NOMO-1 treated with DMSO at 0.1 percent for 48 hours (cell line): ENCODE results near the gene GTF3C5.
"Not testable (repeated sequence)": the region's sequence is repeated elsewhere in the genome, so short reads cannot be mapped to it uniquely, and the experiment has no call there.

Experiments
- DNase-seq: peaks from one replicate; lab custom pipeline; 2025; ENCODE audit not compliant: unreplicated experiment; lab: John Stamatoyannopoulos, UW

Gene GTF3C5

GRCh38 chr9:133088146-133088750, 57.5 kb downstream of the GTF3C5 start:
- no peak for DNase-seq

- no peak for DNase-seq
Observed at GRCh38 chr9:133088756-133089155, 58.0 kb downstream of the GTF3C5 start.

GRCh38 chr9:133089271-133089671, 58.5 kb downstream of the GTF3C5 start:
- DNase-seq: no peak

- no peak for DNase-seq
Observed at GRCh38 chr9:133090187-133090586, 59.4 kb downstream of the GTF3C5 start.

- DNase-seq: no peak
Observed at GRCh38 chr9:133090752-133091385, 60.1 kb downstream of the GTF3C5 start.

- not testable (repeated sequence) for DNase-seq
Observed at GRCh38 chr9:133094351-133094750, 63.6 kb downstream of the GTF3C5 start.

GRCh38 chr9:133094842-133095393, 64.1 kb downstream of the GTF3C5 start:
- DNase-seq: no peak

- DNase-seq: no peak
Observed at GRCh38 chr9:133098104-133098754, 67.4 kb downstream of the GTF3C5 start.

- DNase-seq: no peak
Observed at GRCh38 chr9:133098871-133099270, 68.1 kb downstream of the GTF3C5 start.

GRCh38 chr9:133099726-133100505, 69.1 kb downstream of the GTF3C5 start:
- no peak for DNase-seq

- no peak for DNase-seq
Observed at GRCh38 chr9:133100506-133101355, 69.9 kb downstream of the GTF3C5 start.

- no peak for DNase-seq
Observed at GRCh38 chr9:133101356-133102189, 70.8 kb downstream of the GTF3C5 start.

GRCh38 chr9:133102190-133103021, 71.6 kb downstream of the GTF3C5 start:
- no peak for DNase-seq

GRCh38 chr9:133103183-133103986, 72.6 kb downstream of the GTF3C5 start:
- DNase-seq: no peak

GRCh38 chr9:133103987-133104505, 73.2 kb downstream of the GTF3C5 start:
- no peak for DNase-seq

GRCh38 chr9:133104718-133105460, 74.1 kb downstream of the GTF3C5 start:
- DNase-seq: no peak

GRCh38 chr9:133105461-133105770, 74.6 kb downstream of the GTF3C5 start:
- no peak for DNase-seq
